H1 (cell line): Measurements from ENCODE around the gene NR2E1. TPM values are rescaled to one million over a fixed set of nuclear protein-coding genes. Genes with fewer than 3 reads are reported as not detected.

Experiments used
- CTCF ChIA-PET: fragments of 300-600 bp; sonication (Branson Sonifier 250); formaldehyde crosslinking; loops from one replicate; lab custom pipeline; 2021; ENCODE audit not compliant: partially characterized antibody; lab: Charles Lee
- POLR2A ChIA-PET: fragments of 300-600 bp; sonication (Branson Sonifier 250); formaldehyde crosslinking; loops from one replicate; lab custom pipeline; 2021; ENCODE audit warnings: inconsistent platforms; ENCODE audit not compliant: partially characterized antibody; lab: Charles Lee
- DNase-seq, 2 experiments: peaks; one replicate each; pipeline versions ENCODE4 v3.0.0 to v3.0.0-alpha.2; 2010 to 2022; ENCODE audit warnings: low spot score in 2 of 2, low read depth in 1 of 2, mixed read lengths in 1 of 2
- FAIRE-seq: peaks from 2 replicates; lab custom pipeline; 2011; peaks lifted over from hg19 to GRCh38; lab: Jason Lieb, UNC
- H2AFZ ChIP-seq: 2 replicates; pipeline ENCODE4 v1.8.1; 2012; ENCODE audit warnings: low read length, inconsistent platforms
- H2AK5ac ChIP-seq: 2 replicates; pipeline ENCODE4 v1.6.1; 2013; ENCODE audit warnings: low read depth, low read length
- H2BK120ac ChIP-seq: replicated peaks from 2 replicates; pipeline ENCODE3; 2013; ENCODE audit warnings: low read depth, low read length, inconsistent platforms
- H2BK12ac ChIP-seq: 2 replicates; pipeline ENCODE4 v1.6.1; 2013; ENCODE audit warnings: low read depth, low read length
- H2BK15ac ChIP-seq: 2 replicates; pipeline ENCODE4 v1.6.1; 2013; ENCODE audit warnings: low read length
- H2BK20ac ChIP-seq: 2 replicates; pipeline ENCODE4 v1.6.1; 2013; ENCODE audit warnings: low read length
- H2BK5ac ChIP-seq: 2 replicates; pipeline ENCODE4 v1.6.1; 2013; ENCODE audit warnings: low read depth, low read length
- H3K14ac ChIP-seq: 2 replicates; pipeline ENCODE4 v1.6.1; 2013; ENCODE audit warnings: inconsistent platforms; ENCODE audit not compliant: insufficient read length
- H3K18ac ChIP-seq: 2 replicates; pipeline ENCODE4 v1.6.1; 2013; ENCODE audit warnings: low read length; ENCODE audit errors: extremely low read depth
- H3K23ac ChIP-seq: 2 replicates; pipeline ENCODE4 v1.6.1; 2013; ENCODE audit warnings: inconsistent platforms; ENCODE audit not compliant: insufficient read length
- H3K23me2 ChIP-seq: 2 replicates; pipeline ENCODE4 v1.6.1; 2013; ENCODE audit warnings: low read depth, low read length
- H3K27ac ChIP-seq: 2 replicates; pipeline ENCODE4 v1.6.1; 2011; ENCODE audit warnings: low read depth, low read length, inconsistent platforms
- H3K27me3 ChIP-seq, 4 experiments: replicated peaks in 1 of 4; 1 replicate in 1 of 4; 2 replicates in 3 of 4; pipeline versions ENCODE4 v1.6.1 to v1.8.1; 2011 to 2013; ENCODE audit warnings: low read length in 3 of 4, mild to moderate bottlenecking in 3 of 4, inconsistent platforms in 2 of 4, mixed read lengths in 2 of 4, moderate library complexity in 1 of 4; ENCODE audit not compliant: control insufficient read depth in 3 of 4, insufficient read depth in 3 of 4; ENCODE audit errors: extremely low read depth in 1 of 4
- H3K36me3 ChIP-seq, 4 experiments: 2 replicates each; pipeline versions ENCODE4 v1.6.1 to v1.8.1; 2011 to 2013; ENCODE audit warnings: mild to moderate bottlenecking in 4 of 4, low read length in 3 of 4, moderate library complexity in 2 of 4, control low read depth in 1 of 4, inconsistent platforms in 1 of 4; ENCODE audit not compliant: insufficient read depth in 4 of 4, control insufficient read depth in 2 of 4
- H3K4ac ChIP-seq: replicated peaks from 2 replicates; pipeline ENCODE3; 2013; ENCODE audit warnings: low read length, low read depth, mixed read lengths, inconsistent platforms; ENCODE audit not compliant: insufficient read length
- H3K4me1 ChIP-seq, 4 experiments: replicated peaks in 1 of 4; 1 replicate in 1 of 4; 2 replicates in 3 of 4; pipeline versions ENCODE4 v1.6.1 to v1.8.1; 2011 to 2013; ENCODE audit warnings: low read length in 3 of 4, inconsistent platforms in 2 of 4, mixed read lengths in 1 of 4; ENCODE audit not compliant: insufficient read depth in 4 of 4, control insufficient read depth in 3 of 4
- H3K4me2 ChIP-seq, 2 experiments: 2 replicates each; pipeline versions ENCODE4 v1.6.1 to v1.8.1; 2011 to 2013; ENCODE audit warnings: low read depth in 2 of 2, low read length in 2 of 2, control low read depth in 1 of 2, inconsistent platforms in 1 of 2, mild to moderate bottlenecking in 1 of 2; ENCODE audit not compliant: insufficient read depth in 1 of 2
- H3K4me3 ChIP-seq, 4 experiments: fragments of 200-600, 300-600 bp in 1 of 4; sonication (generic), shearing (Covaris generic), sonication (Bioruptor Twin) in 1 of 4; 2 replicates each; pipeline versions ENCODE4 v1.5.1 to v1.8.1; 2011 to 2016; ENCODE audit warnings: low read length in 4 of 4, low read depth in 3 of 4, control low read depth in 2 of 4, inconsistent platforms in 2 of 4, mild to moderate bottlenecking in 2 of 4, mixed read lengths in 1 of 4, moderate library complexity in 1 of 4; ENCODE audit not compliant: insufficient read depth in 2 of 4; ENCODE audit errors: extremely low read depth in 1 of 4
- H3K56ac ChIP-seq: replicated peaks from 2 replicates; pipeline ENCODE3; 2013; ENCODE audit warnings: low read depth, mild to moderate bottlenecking, mixed read lengths, low read length, inconsistent platforms; ENCODE audit not compliant: insufficient read length
- H3K79me1 ChIP-seq: 2 replicates; pipeline ENCODE4 v1.6.1; 2013; ENCODE audit warnings: low read depth, low read length, control low read depth
- H3K79me2 ChIP-seq, 2 experiments: 2 replicates each; pipeline versions ENCODE4 v1.6.1 to v1.8.1; 2012 to 2013; ENCODE audit warnings: low read length in 2 of 2, mild to moderate bottlenecking in 2 of 2, inconsistent platforms in 1 of 2; ENCODE audit not compliant: insufficient read depth in 2 of 2, control insufficient read depth in 1 of 2
- H3K9ac ChIP-seq, 4 experiments: replicated peaks in 1 of 4; 1 replicate in 1 of 4; 2 replicates in 3 of 4; pipeline versions ENCODE4 v1.6.1 to v1.8.1; 2011 to 2013; ENCODE audit warnings: low read depth in 3 of 4, low read length in 3 of 4, control low read depth in 2 of 4, mild to moderate bottlenecking in 2 of 4, moderate library complexity in 2 of 4, inconsistent platforms in 1 of 4; ENCODE audit errors: extremely low read depth in 1 of 4
- H3K9me3 ChIP-seq, 2 experiments: 2 replicates each; pipeline versions ENCODE4 v1.6.1 to v1.8.1; 2012 to 2013; ENCODE audit warnings: mild to moderate bottlenecking in 2 of 2, moderate library complexity in 2 of 2, control low read depth in 1 of 2, inconsistent platforms in 1 of 2, low read depth in 1 of 2, low read length in 1 of 2, mixed read lengths in 1 of 2; ENCODE audit not compliant: insufficient read depth in 2 of 2
- H4K20me1 ChIP-seq, 2 experiments: replicated peaks in 1 of 2; 2 replicates each; pipeline versions ENCODE3 to v1.8.1; 2011 to 2013; ENCODE audit warnings: inconsistent platforms in 2 of 2, low read length in 2 of 2, mild to moderate bottlenecking in 1 of 2; ENCODE audit not compliant: insufficient read depth in 2 of 2, control insufficient read depth in 1 of 2
- H4K5ac ChIP-seq: 2 replicates; pipeline ENCODE4 v1.6.1; 2013; ENCODE audit warnings: low read length, low read depth, mixed read lengths, inconsistent platforms; ENCODE audit not compliant: insufficient read length
- H4K8ac ChIP-seq: 2 replicates; pipeline ENCODE4 v1.8.0; 2013; ENCODE audit warnings: mild to moderate bottlenecking, moderate library complexity, low read length, inconsistent platforms; ENCODE audit not compliant: insufficient read depth; ENCODE audit errors: extremely low read depth
- H4K91ac ChIP-seq: replicated peaks from 2 replicates; pipeline ENCODE3; 2013; ENCODE audit warnings: low read length, mixed read lengths, inconsistent platforms; ENCODE audit not compliant: insufficient read length
- BACH1 ChIP-seq: IDR thresholded peaks from 2 replicates; pipeline ENCODE4 v1.6.1; 2012; ENCODE audit warnings: low read length, improper control_type of control experiment
- BRCA1 ChIP-seq: IDR thresholded peaks from 2 replicates; pipeline ENCODE4 v1.6.1; 2012; ENCODE audit warnings: low read depth, low read length, improper control_type of control experiment
- CHD2 ChIP-seq: IDR thresholded peaks from 2 replicates; pipeline ENCODE4 v1.6.1; 2012; ENCODE audit warnings: low read length, improper control_type of control experiment
- EGR1 ChIP-seq: IDR thresholded peaks from 2 replicates; pipeline ENCODE4 v1.6.1; 2011; ENCODE audit warnings: low read depth, low read length, borderline replicate concordance
- EP300 ChIP-seq, 2 experiments: IDR thresholded peaks; 1 replicate in 1 of 2; 2 replicates in 1 of 2; pipeline ENCODE4 v1.6.1; 2011 to 2012; ENCODE audit warnings: low read depth in 2 of 2, low read length in 2 of 2, mild to moderate bottlenecking in 2 of 2, borderline replicate concordance in 1 of 2, inconsistent platforms in 1 of 2, moderate library complexity in 1 of 2
- GABPA ChIP-seq: IDR thresholded peaks from 2 replicates; pipeline ENCODE4 v1.6.1; 2011; ENCODE audit warnings: mild to moderate bottlenecking, low read length, moderate library complexity, borderline replicate concordance; ENCODE audit not compliant: insufficient read depth
- HDAC6 ChIP-seq: IDR thresholded peaks from one replicate; pipeline ENCODE4 v1.7.1; 2012; ENCODE audit warnings: low read depth, mild to moderate bottlenecking, inconsistent platforms, low read length, moderate library complexity
- KDM5A ChIP-seq: fragments of 200-600 bp; IDR thresholded peaks from 2 replicates; pipeline ENCODE4 v1.7.1; 2012; ENCODE audit warnings: mild to moderate bottlenecking, low read length, inconsistent platforms, mixed read lengths
- POLR2AphosphoS5 ChIP-seq: IDR thresholded peaks from 2 replicates; pipeline ENCODE4 v1.6.1; 2011; ENCODE audit warnings: low read depth, low read length
- RAD21 ChIP-seq, 2 experiments: IDR thresholded peaks in 1 of 2; conservative IDR thresholded peaks in 1 of 2; 2 replicates each; pipeline ENCODE4 v1.6.1; 2011; ENCODE audit warnings: low read depth in 2 of 2, low read length in 2 of 2, improper control_type of control experiment in 1 of 2, inconsistent platforms in 1 of 2, mild to moderate bottlenecking in 1 of 2, moderate library complexity in 1 of 2
- SP4 ChIP-seq: IDR thresholded peaks from 2 replicates; pipeline ENCODE4 v1.6.1; 2012; ENCODE audit warnings: low read length, inconsistent platforms
- TAF1 ChIP-seq: IDR thresholded peaks from 2 replicates; pipeline ENCODE4 v1.6.1; 2011; ENCODE audit warnings: mild to moderate bottlenecking, low read depth, low read length
- WGBS, 2 experiments: shearing (Covaris generic) in 1 of 2; methylation state at CpG; one replicate each; pipeline versions ENCODE4 v1.1.6 to v1.1.7; 2013 to 2015; ENCODE audit warnings: low lambda C conversion rate in 2 of 2, mixed read lengths in 2 of 2, inconsistent platforms in 1 of 2, low coverage in 1 of 2, missing lambda C conversion rate in 1 of 2; ENCODE audit not compliant: insufficient replicate concordance in 2 of 2, insufficient coverage in 1 of 2, insufficient read length in 1 of 2; ENCODE audit errors: extremely low coverage in 1 of 2, missing lambda C conversion rate in 1 of 2; 5-methylcytosine and 5-hydroxymethylcytosine counted together
- polyA plus RNA-seq, 7 experiments: library from polyadenylated mRNA; depleted of rRNA in 3 of 7; stranded (reverse) in 5 of 7; unstranded in 2 of 7; fragments of >200 nt in 5 of 7; fragments of 200-250 nt in 2 of 7; gene quantifications; 1 replicate in 5 of 7; 2 replicates in 1 of 7; 4 replicates in 1 of 7; pipeline versions ENCODE4 v1.2.1 to v1.2.3, GENCODE V29; 2011 to 2013; ENCODE audit warnings: missing spikeins in 2 of 7, mixed read lengths in 2 of 7
- total RNA-seq: library from RNA; stranded (reverse); fragmentation: NEBNext Ultra II Directional; extraction: Animal tissue kit (Norgen Biotek cat#: 25700); gene quantifications from 2 replicates; pipeline ENCODE4 v1.2.1, GENCODE V29; 2021

The NR2E1 gene
- total and polyA plus RNA-seq, 2 of the 8 experiments (the other 6 are each of a cell fraction or from before 2014, with no cell fraction given) = not detected

- Histone ChIP-seq H4K5ac (no peak overlapping the region), H3K4me3 (no peak overlapping the region), H4K8ac (no peak overlapping the region), H3K79me2 (no peaks in the 10 kb centered on the region), H4K91ac (no peak overlapping the region), H3K4me1 (no peaks in the 10 kb centered on the region), H2BK12ac (no peak overlapping the region), H2AFZ (no peak overlapping the region), H3K14ac (no peak overlapping the region), H3K9ac (no peak overlapping the region), H3K4me2 (no peak overlapping the region), H3K23me2 (no peaks in the 10 kb centered on the region; the same call in 1 of the 2 replicates), H2AK5ac (no peak overlapping the region), H2BK20ac (no peak overlapping the region), H3K18ac (no peak overlapping the region), H4K20me1 (no peaks in the 10 kb centered on the region), H3K4ac (no peak overlapping the region), H3K27me3 (peaks cover 0 to 3% (median 0%) of the 10 kb centered on the region in 4 experiments; a peak in 3 of 7 replicates), H3K9me3 (no peaks in the 10 kb centered on the region), H3K27ac (no peak overlapping the region), H2BK5ac (no peak overlapping the region), H2BK15ac (no peak overlapping the region), H3K23ac (no peak overlapping the region), H2BK120ac (no peak overlapping the region), H3K79me1 (no peaks in the 10 kb centered on the region), H3K56ac (no peak overlapping the region), H3K36me3 (no peaks in the 10 kb centered on the region)
- no peak for DNase-seq
- TF ChIP-seq BACH1 = no peak
- no peak for TF ChIP-seq EP300 (IDR thresholded peaks at IDR 0.05; ENCODE audit: borderline replicate concordance in 1 of 2, low read depth in 2 of 2, low read length in 2 of 2)
- no peak for TF ChIP-seq HDAC6
- TF ChIP-seq CHD2 = no peak
- no peak for TF ChIP-seq POLR2AphosphoS5
- TF ChIP-seq RAD21 (IDR thresholded peaks at IDR 0.05 in 1 of 2, conservative IDR thresholded peaks at IDR 0.05 in 1 of 2; ENCODE audit: low read depth in 2 of 2, low read length in 2 of 2) = no peak
- no peak for TF ChIP-seq BRCA1
- TF ChIP-seq KDM5A = no peak
- no peak for TF ChIP-seq SP4
- no peak for TF ChIP-seq EGR1
- TF ChIP-seq TAF1 = no peak
- no peak for TF ChIP-seq GABPA
- FAIRE-seq = no peak
- 100% methylated on average over 2 of the region's 2 CpGs; no CpG with 5 or more reads in 1 of the 2 experiments for WGBS, 2 experiments
- POLR2A ChIA-PET = no interaction called here
- CTCF ChIA-PET = interaction anchor here (0.8 to 4.1 kb wide), 4 partner anchors 10 to 333 kb away, joined by 3 to 26 read pairs (median 4); no protein-coding TSS in a partner anchor
These were observed 20.4 kb downstream of the NR2E1 start for GRCh38 chr6:108186226-108186625.
